H7 (cell line): ENCODE data around the gene ODF2. TPM values are rescaled to one million over a fixed set of nuclear protein-coding genes. Genes with fewer than 3 reads are reported as not detected.
"Not testable (repeated sequence)": the region's sequence is repeated elsewhere in the genome, so short reads cannot be mapped to it uniquely, and the experiment has no call there.

Source experiments
- DNase-seq: peaks from one replicate; pipeline ENCODE4 v3.0.0; 2012
- H3K27me3 ChIP-seq: 2 replicates; pipeline ENCODE4 v1.6.0; 2011; ENCODE audit warnings: mild to moderate bottlenecking, low read length; ENCODE audit not compliant: control insufficient read depth, insufficient read depth
- H3K36me3 ChIP-seq: replicated peaks from 2 replicates; pipeline ENCODE4 v1.5.1; 2011; ENCODE audit warnings: low read length; ENCODE audit not compliant: control insufficient read depth, insufficient read depth
- H3K4me3 ChIP-seq: 2 replicates; pipeline ENCODE4 v1.5.1; 2011; ENCODE audit warnings: low read depth, mild to moderate bottlenecking, control low read depth, low read length, moderate library complexity; ENCODE audit not compliant: insufficient read depth
- total RNA-seq: library from RNA; depleted of rRNA; stranded (reverse); fragments of >200 nt; shearing (Covaris generic); gene quantifications from 2 replicates; pipeline ENCODE4 v1.2.3, GENCODE V29; 2014

Gene ODF2
- total RNA-seq, 1 experiment from 2014 or later = 12.0 TPM

- Histone ChIP-seq H3K36me3 (no peaks in the 10 kb centered on the region), H3K27me3 (no peaks in the 10 kb centered on the region)
- no peak for DNase-seq
Measured at GRCh38 chr9:128439273-128439672, 16.5 kb upstream of the ODF2 start.

GRCh38 chr9:128442150-128442549 lies 13.7 kb upstream of the ODF2 start:
- Histone ChIP-seq H3K27me3 (no peaks in the 10 kb centered on the region; the same call in 1 of the 2 replicates), H3K4me3 (no peak overlapping the region), H3K36me3 (no peaks in the 10 kb centered on the region)
- no peak for DNase-seq

More at GRCh38 chr9:128439273-128439672, 16.5 kb upstream of the ODF2 start:
- H3K4me3 ChIP-seq = no peak overlapping the region

- DNase-seq, H3K4me3 ChIP-seq, H3K36me3 ChIP-seq, H3K27me3 ChIP-seq: not testable (repeated sequence)
Measured at GRCh38 chr9:128446505-128446904, 9.3 kb upstream of the ODF2 start.

DNA sequence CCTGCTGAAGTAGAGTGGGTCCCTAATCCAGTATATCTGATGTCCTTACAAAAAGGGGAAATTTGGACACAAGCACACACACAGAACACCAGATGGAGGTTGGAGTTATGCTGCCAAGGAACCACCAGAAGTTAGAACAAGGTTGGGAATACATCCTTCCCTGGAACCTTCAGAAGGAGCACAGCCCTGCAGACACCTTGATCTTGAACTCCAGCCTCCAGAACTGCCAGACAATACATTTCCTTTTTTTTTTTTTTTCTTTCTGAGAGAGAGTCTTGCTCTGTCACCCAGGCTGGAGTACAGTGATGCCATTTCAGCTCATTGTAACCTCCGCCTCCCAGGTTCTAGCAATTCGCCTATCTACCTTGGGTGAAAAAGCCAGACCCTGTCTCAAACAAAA lies 7.1 kb upstream of the ODF2 start:
- no peak overlapping the region for H3K4me3 ChIP-seq
- DNase-seq = no peak
- H3K27me3 ChIP-seq = no peaks in the 10 kb centered on the region; the same call in 1 of the 2 replicates
- H3K36me3 ChIP-seq = no peaks in the 10 kb centered on the region

DNA sequence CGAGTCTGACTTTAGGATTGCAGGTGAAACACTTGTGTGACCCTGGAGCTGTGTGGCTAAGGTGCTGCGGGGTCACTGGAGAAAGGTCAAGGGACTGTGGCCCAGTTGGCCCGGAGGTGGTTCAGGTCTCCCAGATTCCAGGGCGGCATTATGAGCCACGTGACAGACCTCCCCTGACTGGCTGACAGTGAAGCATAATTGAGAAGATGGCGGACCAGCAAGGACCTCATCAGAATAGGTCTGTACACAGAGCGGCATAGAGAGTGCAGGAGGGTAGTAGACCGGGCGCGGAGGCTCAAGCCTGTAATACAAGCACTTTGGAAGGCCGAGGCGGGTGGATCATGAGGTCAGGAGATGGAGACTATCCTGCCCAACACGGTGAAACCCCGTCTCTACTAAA lies 815 bp upstream of the ODF2 start:
- no peak for DNase-seq
- H3K4me3 ChIP-seq = no peak overlapping the region
- H3K27me3 ChIP-seq = peaks cover 33% of the 10 kb centered on the region
- H3K36me3 ChIP-seq = no peaks in the 10 kb centered on the region

- Histone ChIP-seq H3K36me3 (peaks cover 4% of the 10 kb centered on the region), H3K4me3 (peak overlapping the region; percentile 79), H3K27me3 (peaks cover 43% of the 10 kb centered on the region)
- peak; percentile 96 for DNase-seq
Measured at GRCh38 chr9:128456613-128457061, 831 bp downstream of the ODF2 start.

DNA sequence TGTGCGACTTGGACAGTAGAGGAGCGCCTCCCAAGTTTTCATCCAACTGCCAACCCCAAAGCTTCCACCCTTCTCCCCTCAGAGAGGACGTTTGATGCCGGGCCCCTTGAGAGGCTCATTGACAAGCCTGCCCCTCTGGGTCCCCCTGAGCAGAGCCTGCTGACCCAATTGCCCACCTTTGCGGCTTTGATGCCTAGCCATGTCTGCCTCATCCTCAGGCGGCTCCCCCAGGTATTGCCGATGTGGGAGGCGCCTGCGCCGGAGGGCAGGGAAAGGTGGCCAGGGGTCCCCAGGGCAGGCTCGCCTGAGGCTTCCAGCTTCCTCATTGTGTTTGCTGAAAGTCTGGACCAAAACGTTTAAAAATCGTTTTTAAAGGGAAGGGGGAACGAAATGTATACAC lies 1.4 kb downstream of the ODF2 start:
- Histone ChIP-seq H3K36me3 (peaks cover 4% of the 10 kb centered on the region), H3K27me3 (peaks cover 43% of the 10 kb centered on the region), H3K4me3 (peak overlapping the region; percentile 79)
- DNase-seq = peak; percentile 85

DNA sequence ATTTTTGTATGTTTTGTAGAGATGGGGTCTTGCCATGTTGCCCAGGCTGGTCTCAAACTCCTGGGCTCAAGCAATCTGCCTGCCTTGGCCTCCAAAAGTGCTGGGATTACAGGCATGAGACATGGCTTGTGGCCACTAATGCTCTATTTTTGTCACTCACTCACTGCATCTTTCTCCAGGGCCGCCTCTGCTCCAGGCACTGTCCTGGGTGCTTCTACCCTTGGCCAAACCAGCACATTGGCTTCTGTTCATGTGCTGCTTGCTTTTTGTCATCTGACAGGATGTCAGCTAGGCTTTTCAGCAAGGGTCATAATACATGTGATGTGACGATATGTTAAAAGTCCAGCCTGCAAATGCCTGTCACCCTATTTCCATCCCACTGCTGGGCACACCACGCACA lies 3.2 kb downstream of the ODF2 start:
- H3K4me3 ChIP-seq = no peak overlapping the region
- H3K36me3 ChIP-seq = peaks cover 4% of the 10 kb centered on the region
- peaks cover 43% of the 10 kb centered on the region for H3K27me3 ChIP-seq
- DNase-seq = no peak

DNA sequence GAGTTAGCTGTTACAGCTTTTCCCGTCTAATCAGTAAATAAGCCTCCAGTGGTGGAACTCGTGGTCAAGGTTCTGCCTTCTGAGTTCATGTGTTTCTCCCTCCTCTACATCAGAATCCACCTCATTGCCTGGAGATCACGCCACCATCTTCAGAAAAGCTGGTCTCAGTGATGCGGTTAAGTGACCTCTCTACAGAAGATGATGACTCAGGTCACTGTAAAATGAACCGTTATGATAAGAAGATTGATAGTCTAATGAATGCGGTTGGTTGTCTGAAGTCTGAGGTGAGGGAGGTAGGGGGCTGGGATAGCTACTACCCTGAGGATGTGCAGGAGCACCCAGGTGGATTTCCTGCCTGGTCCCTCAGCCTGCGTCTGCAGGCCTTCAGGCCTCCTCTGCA lies 13.3 kb downstream of the ODF2 start:
- Histone ChIP-seq H3K36me3 (peaks cover 3% of the 10 kb centered on the region), H3K4me3 (no peak overlapping the region), H3K27me3 (no peaks in the 10 kb centered on the region)
- no peak for DNase-seq

GRCh38 chr9:128470560-128470959 lies 14.8 kb downstream of the ODF2 start:
- DNase-seq = no peak

DNA sequence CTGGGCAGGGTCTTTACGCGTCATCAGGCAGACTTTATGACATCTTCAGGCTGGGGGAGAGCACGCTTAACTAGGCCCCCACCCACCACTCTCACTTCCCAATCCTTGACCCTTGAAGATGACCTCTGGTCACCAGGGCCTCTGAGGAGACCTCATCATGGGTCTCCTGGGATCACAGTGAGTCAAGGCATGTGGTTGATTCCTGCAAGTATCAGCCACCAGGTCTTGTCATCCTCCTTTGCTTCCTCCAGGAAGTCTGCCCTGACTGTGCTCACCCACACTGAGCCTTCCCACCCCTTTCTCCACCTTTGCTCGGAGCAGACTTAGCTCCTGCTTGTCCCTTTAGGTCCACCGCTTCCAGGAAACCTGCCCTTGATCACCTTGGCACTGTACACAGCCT lies 17.3 kb downstream of the ODF2 start:
- DNase-seq = no peak
- Histone ChIP-seq H3K36me3 (peaks cover 3% of the 10 kb centered on the region), H3K27me3 (no peaks in the 10 kb centered on the region), H3K4me3 (no peak overlapping the region)

More at GRCh38 chr9:128470560-128470959, 14.8 kb downstream of the ODF2 start:
- Histone ChIP-seq H3K27me3 (no peaks in the 10 kb centered on the region), H3K4me3 (no peak overlapping the region), H3K36me3 (peaks cover 3% of the 10 kb centered on the region)

- H3K27me3 ChIP-seq = no peaks in the 10 kb centered on the region
- no peak for DNase-seq
- H3K36me3 ChIP-seq = peaks cover 2% of the 10 kb centered on the region
- no peak overlapping the region for H3K4me3 ChIP-seq
Measured at GRCh38 chr9:128475867-128476266, 20.1 kb downstream of the ODF2 start.

DNA sequence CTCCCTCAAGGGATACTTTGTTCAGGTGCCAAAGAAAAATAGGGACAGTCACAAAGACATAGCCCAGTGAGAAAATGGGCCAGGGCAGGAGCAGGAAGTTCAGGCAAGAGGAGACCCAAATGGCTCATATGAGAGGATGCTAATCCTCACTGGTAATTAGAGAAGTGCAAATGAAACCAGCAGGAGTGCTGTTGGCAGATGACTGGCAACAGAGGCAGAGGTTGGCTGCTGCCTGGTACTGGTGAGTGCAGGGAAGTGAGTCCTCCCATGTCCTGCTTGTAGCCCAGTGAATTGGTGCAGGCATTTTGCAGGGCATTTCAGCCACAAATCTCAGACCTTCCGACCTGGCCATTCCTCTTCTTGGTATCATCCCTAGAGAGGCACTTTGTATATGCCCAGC lies 23.5 kb downstream of the ODF2 start:
- Histone ChIP-seq H3K4me3 (no peak overlapping the region), H3K36me3 (peaks cover 4% of the 10 kb centered on the region), H3K27me3 (no peaks in the 10 kb centered on the region)
- no peak for DNase-seq

- no peaks in the 10 kb centered on the region for H3K27me3 ChIP-seq
- H3K36me3 ChIP-seq = peaks cover 4% of the 10 kb centered on the region
- no peak for DNase-seq
- no peak overlapping the region for H3K4me3 ChIP-seq
Measured at GRCh38 chr9:128481561-128481960, 25.8 kb downstream of the ODF2 start.

- peaks cover 7% of the 10 kb centered on the region for H3K36me3 ChIP-seq
- no peaks in the 10 kb centered on the region for H3K27me3 ChIP-seq
- DNase-seq = no peak
Measured at GRCh38 chr9:128482186-128482585, 26.4 kb downstream of the ODF2 start.

More at GRCh38 chr9:128482186-128482585, 26.4 kb downstream of the ODF2 start:
- H3K4me3 ChIP-seq = no peak overlapping the region
